NCI-H748 (cell line): ENCODE results near the gene TGDS.
"Not testable (repeated sequence)": the region's sequence is repeated elsewhere in the genome, so short reads cannot be mapped to it uniquely, and the experiment has no call there.

Source experiments
- DNase-seq: peaks from one replicate; lab custom pipeline; 2025; ENCODE audit not compliant: unreplicated experiment; lab: John Stamatoyannopoulos, UW

TGDS gene, protein sequence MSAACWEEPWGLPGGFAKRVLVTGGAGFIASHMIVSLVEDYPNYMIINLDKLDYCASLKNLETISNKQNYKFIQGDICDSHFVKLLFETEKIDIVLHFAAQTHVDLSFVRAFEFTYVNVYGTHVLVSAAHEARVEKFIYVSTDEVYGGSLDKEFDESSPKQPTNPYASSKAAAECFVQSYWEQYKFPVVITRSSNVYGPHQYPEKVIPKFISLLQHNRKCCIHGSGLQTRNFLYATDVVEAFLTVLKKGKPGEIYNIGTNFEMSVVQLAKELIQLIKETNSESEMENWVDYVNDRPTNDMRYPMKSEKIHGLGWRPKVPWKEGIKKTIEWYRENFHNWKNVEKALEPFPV

DNA sequence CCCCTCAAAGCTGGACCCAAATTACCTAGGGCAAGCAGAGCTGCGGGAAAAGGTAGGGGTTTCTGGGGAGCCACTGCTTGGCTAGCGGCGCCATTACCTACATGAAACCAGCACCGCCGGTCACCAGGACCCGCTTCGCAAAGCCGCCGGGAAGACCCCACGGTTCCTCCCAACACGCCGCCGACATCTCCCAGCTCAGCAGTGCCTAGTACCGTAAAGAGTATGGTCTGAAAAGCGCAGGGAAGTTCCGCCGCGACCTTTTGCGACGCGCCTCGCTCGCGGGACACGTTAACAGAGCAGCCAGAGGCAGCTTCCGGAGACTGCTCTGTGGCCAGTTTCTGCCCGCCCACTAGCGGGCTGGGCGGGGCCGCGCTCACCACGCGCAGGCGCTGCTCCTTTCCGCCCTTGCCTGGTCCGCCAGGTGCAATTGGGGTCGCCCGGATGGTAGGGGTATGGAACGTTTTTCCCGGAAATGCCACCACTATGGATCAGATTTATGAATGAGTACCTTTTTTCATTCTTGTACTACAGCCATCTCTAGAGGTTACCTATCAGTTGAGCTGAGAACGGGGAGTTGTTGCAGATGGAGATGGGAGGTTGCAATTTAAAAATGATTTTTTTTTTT is at the start of gene TGDS:
Gene TGDS, minus strand, starts transcription at position 203 of the 625 bp plus-strand sequence. Its CDS starts 16 bp downstream, at position 187.
- peak; percentile 93 for DNase-seq

DNA sequence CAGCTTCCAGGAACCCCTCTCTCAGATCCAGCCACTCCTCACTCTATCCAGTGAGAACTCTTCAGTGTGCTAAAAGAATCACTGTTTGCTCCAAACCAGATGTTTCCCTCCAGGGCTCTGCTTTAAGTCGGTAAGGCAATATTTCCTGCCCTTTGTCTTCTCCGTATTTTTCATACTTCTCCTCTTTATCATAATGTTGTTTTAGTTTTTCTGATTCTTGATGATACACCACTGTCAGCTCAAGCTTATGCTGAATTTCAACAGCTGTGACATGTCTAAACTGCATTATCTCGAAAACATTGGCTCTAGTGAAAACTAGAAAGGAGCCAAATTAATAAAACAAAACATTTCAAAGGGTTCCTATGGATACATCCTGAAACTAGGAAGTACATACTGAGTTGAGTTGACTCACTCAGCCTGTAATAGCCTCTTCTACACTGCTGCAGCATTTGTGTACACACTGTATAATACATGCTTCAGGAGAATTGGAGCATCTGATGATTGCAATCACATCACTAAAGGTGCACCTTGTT is 45.5 kb upstream of the TGDS start:
- DNase-seq: peak; percentile 97

DNA sequence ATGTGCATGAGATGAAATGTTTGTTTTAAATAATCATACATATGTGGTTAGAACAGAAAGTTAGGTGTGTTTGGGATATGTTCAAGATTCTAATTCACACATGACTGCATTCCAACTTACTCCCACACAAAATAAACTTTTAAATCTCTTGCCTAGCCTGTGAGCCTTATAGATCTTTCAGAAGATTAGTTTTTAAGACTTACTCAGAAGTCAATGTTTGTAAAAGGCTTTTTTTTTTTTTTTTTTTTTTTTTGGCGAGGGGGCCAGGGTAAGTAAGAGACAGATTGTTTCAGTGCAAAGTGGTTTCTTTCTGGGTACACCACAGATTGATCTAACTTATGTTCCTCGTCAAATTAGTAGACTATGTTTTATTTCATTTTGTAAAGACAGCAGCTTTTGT is 44.8 kb upstream of the TGDS start:
- no peak for DNase-seq

DNA sequence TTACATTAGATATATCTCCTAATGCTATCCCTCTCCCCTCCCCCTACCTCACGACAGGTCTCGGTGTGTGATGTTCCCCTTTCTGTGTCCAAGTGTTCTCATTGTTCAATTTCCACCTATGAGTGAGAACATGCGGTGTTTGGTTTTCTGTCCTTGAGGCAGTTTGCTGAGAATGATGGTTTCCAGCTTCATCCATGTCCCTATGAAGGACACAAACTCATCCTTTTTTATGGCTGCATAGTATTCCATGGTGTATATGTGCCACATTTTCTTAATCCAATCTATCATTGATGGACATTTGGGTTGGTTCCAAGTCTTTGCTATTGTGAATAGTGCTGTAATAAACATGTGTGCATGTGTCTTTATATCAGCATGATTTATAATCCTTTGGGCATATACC is 41.7 kb upstream of the TGDS start:
- not testable (repeated sequence) for DNase-seq

DNA sequence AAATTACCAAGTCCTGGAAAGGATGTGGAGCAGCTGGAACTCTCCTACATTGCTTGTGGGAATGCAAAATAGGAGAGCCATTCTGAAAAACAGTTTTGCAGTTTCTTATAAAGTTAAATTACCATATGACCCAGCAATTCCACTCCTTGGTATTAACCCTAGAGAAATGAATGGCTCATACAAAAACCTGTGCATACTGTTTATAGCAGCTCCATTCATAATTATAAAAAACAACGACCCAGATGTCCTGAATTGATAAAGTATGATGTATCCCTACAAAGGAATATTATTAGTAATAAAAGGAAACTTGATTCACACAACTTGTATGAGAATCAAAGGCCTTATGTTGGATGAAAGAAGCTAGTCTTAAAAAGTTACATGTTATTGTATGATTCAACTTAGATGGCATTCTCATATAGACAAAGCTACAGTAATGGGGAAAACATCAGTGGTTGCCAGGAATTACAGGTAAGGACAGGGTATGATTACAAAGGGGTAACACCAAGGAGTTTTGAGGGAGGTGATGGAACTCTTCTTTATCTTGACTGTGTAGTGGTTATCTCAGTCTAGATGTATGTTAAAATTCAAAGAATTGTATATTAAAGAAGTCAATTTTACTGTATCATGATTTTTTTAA is 41.1 kb upstream of the TGDS start:
- no peak for DNase-seq

DNA sequence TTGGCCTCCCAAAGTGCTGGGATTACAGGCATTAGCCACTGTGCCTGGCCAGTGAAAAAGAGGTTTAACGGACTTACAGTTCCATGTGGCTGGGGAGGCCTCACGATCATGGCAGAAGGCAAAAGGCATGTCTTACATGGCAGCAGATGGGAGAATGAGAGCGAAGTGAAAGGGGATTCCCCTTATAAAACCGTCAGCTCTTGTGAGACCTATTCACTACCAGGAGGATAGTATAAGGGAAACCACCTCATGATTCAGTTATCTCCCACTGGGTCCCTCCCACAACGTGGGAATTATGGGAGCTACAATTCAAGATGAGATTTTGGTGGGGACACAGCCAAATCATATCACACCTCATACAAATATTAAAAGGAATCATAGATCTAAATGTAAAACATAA is 40.1 kb upstream of the TGDS start:
- DNase-seq: not testable (repeated sequence)

DNA sequence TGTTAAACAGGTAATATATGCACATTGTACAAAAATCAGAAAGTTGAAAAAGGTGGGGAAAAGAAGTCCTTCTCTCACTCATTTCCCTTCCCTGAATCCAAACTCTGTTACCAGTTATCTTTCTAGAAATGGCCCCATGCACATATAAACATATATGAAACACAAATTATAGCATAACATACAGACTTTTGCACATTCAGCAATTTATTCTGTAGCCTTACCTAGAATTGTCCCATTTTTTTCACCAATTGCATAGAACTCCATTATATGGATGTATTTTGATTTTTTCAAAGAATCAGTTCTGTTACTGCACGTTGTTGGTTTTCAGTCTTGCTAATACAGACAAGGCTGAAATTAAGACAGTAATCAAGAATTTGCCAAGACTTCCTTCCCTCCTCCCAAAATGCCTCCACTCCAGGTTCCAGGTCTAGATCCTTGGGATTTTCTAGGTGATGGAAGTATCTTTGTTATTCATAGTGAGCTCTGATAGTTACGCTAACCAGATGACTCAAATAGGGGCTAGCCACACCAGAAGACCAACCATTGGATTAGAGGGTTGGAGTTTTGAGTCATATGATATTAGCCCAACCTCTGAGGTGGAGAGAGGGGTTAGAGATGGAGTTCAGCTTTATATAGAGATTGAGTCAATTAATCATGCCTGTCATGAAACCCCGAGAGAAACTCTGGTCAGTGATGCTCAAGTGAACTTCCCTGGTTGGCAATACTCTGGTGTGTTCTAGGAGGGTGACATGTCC is 36.5 kb upstream of the TGDS start:
- no peak for DNase-seq

DNA sequence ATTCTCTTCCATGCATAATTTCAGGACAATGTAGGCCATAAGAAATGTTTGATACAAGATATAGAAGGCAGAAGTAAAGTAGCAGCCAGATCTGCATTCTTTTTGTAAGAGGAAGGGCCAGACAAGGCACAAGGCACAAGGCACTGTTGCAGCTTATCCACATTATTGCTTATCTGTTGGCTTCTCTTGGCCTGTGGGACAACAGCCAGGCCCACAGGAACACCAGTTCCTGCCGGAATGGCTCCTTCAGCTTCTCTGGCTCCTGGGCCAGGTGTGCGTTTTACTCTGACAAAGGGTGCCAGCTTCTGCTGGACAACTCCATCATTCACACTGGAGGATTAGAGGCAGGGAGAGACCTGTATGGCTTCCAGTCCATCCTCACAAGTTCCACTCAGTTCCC is 34.9 kb upstream of the TGDS start:
- DNase-seq: no peak

DNA sequence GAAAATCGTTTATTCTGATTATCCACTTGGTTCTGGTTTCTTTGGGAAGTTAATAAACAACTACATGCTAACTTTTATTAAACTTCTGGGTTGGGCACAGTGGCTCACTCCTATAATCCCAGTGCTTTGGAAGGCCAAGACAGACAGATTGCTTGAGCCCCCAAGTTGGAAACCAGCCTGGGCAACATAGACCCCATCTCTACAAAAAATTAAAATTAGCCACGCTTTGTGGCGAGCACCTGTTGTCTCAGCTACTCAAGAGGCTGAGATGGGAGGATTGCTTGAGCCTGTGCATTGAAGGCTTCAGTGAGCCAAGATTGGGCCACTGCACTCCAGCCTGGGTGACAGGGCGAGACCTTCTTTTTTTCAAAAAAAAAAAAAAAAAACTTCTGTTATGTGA is 27.4 kb upstream of the TGDS start:
- no peak for DNase-seq

DNA sequence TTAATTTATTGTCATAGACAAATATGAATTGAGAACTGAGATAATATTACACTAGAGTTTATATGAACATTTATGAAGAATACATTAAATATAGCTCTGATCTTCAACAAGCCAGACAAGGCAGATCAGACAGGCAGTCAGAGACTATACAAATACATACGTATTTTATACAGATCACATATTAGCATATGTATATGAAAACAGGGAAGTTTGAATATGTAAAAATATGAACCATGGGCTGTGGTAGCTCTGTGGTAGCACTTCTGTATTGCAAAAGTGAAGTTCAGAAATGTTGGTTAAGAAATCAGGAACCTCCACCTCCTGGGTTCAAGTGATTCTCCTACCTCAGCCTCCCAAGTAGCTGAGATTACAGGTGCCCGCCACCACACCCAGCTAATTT is 26.4 kb upstream of the TGDS start:
- DNase-seq: no peak

DNA sequence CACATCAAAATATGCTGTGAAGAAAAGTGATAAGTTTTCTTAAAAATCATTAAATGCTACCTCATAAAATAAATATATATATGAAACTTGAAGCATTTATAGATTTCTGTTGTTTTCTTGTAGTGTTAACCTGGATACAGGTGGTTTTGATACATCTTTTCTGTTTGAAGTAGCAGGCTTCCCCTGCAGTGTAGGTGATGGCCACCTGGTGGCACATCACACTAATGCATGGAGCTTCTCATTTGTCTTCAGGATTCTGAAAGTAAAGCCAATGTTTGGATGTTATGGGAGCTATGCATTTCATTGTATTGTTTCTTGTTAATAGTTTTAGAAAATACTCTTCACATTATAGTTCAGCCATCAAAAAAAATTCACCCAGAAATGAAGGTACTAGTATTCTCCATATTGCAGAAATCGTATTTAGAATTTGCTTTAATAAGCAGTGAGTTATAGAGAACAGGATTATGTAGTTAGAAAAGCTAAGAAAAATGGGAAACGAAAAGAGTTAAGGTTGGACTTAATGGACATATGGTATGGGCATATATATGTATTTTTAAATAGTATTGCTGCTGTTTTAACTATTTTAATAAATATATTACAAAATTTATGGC is 24.4 kb upstream of the TGDS start:
- DNase-seq: peak; percentile 74

DNA sequence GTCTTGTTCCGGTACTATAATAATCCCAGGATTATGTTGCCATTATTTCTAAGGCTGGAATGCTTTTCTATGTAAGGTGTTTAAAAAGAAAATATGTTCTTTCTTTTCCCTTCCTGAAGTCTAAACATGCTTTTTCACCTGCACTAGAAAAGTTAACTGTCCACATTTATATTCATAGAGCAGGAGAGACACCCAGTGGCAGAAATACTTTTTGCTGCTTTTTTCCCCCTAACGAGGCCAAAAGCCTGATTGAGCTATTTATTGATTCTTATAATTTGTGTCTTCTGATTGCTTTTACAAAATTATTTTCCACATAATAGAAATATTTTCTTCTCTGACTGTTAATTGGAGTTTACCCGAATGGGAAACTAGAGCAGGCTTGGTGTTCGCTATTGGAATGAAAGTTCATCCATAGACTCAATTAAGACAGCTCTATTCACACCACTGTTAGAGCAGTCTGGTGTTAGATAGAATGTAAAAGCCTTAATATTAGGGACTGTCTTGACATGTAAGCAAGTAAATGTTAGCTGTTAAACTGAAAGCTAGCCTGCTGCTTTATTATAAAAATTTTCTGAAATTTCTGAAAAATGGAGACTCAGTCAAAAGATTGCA is 21.5 kb upstream of the TGDS start:
- DNase-seq: peak; percentile 47

DNA sequence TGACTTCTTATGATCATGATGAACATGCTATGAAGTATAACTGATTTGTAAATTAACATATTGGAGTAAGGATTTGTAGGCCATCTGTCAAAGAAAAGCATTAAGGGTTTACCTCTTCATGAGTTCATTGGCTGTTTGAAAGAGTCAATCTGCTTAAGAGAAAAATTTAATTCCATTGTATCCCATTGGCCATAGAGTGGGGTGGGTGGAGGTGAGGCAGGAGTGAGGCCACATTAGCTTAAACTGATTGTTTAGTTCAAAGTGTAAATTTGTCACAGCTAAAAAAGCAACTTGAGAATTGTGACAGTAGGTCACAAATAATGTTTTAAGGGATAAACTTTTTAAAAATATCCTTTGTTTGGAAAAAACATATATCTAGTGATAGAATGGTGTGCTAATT is 17.1 kb upstream of the TGDS start:
- DNase-seq: no peak

DNA sequence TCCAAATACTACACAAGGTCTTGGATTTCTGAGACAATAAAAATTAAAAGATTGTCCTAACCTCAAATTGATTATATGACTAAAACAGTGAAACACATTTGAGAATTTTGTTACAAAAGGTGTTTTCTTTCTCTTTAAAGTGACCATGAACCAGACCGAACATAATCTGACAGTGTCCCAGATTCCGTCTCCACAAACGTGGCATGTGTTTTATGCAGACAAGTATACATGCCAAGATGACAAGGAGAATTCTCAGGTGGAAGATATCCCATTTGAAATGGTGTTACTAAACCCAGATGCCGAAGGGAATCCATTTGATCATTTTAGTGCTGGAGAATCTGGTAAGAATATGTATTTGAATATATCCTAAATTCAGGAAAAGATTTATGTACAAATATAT is 16.1 kb upstream of the TGDS start:
- DNase-seq: no peak

DNA sequence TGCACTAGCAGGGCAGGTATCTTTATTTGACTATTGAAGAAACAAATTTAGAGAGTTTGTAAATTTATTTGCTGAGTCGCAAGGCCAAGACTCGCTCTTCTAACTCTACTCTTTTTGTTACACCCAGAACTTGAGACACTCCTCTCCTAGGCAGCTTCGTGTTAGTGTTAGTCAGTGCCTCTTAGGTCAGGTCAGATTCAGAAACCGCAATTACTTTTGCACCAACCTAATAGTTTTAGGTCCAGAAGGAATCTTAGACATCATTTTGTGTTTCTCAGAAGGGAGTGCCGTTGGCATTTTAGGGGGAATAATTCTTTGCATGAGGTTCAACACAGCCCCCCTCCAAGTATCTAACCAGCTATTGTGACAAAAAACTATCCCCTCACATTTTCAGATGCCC is 14.5 kb upstream of the TGDS start:
- DNase-seq: no peak

DNA sequence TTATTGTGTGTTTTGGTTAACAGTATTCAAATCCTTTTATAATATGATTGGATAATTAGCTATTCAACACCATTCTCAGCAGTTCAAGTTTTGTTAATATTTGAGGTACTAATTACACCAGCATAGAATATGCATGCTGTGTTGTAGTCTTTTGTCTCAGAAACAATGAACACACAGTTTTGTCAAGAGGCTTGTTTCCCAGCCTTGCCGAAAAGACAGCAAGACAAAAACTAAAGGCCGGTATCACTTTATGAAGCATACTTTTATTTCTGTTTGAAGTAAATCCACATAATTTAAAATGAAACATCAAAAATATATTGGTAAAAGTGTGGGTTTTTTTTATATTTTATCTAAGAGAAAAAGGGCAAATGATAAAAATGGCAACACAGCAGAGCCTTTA is 13.2 kb upstream of the TGDS start:
- DNase-seq: peak; percentile 37

DNA sequence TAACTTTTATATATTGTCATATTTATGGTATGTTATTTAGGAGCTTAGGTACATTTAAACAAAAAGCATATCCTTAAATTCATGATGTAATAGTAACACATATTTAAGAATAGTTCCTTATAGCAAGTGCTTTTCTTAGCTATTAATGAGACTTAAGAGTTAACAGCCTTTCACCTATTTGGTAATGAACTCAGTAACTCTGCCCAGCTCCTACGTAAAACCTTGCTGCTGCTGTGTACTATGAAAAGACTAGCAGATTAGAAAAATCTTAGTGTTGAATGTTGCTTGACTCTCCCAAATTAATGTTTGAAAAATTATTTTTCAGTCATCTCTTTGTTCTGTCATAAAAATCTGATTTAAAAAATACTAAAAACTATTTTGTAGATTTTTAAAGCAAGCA is 12.6 kb upstream of the TGDS start:
- DNase-seq: no peak

DNA sequence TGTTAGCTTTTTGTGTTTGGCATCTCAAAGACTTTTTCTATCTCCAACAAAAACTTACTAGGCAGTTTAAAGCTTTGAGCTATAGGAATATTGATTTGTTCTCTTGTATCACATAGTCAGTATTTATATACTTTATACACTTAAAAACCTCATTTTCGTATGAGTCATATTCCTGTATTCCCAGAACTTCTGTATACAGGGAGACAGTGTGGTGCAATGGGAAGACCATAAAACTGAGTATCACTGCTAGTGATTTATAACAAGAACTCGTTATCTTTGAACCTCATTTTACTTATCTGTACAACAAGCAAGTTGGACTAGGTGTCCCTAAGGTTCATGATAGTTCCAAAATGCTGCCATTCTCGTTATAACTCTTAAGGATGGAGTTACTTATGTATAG is 12.0 kb upstream of the TGDS start:
- no peak for DNase-seq

DNA sequence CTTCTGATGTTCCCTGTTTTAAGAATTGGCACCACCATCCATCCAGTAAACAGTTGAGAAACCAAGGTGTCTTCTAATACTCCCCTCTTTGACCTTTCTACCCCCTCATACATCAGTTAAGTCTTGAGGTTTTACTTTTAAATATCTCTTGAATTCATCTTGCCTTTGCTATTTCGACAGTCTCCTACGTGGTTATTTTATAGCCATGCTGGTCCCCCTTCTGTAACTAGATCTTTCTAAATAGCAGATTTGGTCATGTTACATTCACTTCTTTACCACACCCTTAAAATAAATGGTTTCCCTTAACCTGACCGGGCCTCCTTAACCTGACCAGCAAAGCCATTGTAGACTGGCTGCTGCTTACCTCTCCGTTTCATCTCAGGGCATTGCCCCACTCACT is 11.1 kb upstream of the TGDS start:
- DNase-seq: no peak

DNA sequence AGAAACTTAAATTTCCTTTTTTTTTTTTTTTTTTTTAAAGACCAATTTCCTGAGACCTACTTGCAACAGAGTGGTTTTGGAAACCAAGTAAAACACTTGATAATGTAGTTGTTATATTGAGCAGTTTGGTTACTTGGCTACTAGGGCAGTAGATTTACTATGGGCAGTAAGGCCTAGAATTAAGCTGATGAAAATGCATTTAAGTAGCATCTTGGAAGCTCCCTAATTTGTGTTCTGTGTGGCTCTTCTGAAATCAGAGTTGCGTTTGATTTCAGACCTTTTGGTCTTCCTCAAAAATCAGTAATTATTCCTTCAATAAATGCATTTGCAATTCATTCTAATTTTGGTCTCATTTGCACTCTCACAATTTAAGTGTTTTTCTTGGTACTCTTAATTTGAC is 6.5 kb upstream of the TGDS start:
- DNase-seq: peak; percentile 48
